Bronchial epithelial cell (primary cell): ENCODE measurements around the gene OR6J1. TPM values are rescaled to one million over a fixed set of nuclear protein-coding genes. Genes with fewer than 3 reads are reported as not detected.
A peak's percentile ranks its signal among the peaks of the same experiment; 100 is the strongest.

ENCODE experiments used
- DNase-seq: peaks from one replicate; pipeline ENCODE4 v3.0.0-alpha.2; 2010; ENCODE audit warnings: low read depth
- FAIRE-seq: peaks from 2 replicates; lab custom pipeline; 2011; peaks lifted over from hg19 to GRCh38; lab: Jason Lieb, UNC
- H3K27me3 ChIP-seq: 2 replicates; pipeline ENCODE4 v1.5.1; 2011; ENCODE audit warnings: low read length; ENCODE audit not compliant: control insufficient read depth, insufficient read depth
- H3K36me3 ChIP-seq: 2 replicates; pipeline ENCODE4 v1.5.1; 2011; ENCODE audit warnings: low read length; ENCODE audit not compliant: control insufficient read depth, insufficient read depth
- H3K4me3 ChIP-seq: 2 replicates; pipeline ENCODE4 v1.5.1; 2011; ENCODE audit warnings: mild to moderate bottlenecking, low read depth, low read length, control low read depth
- total RNA-seq: library from RNA; depleted of rRNA; stranded (reverse); fragments of >200 nt; gene quantifications from 2 replicates; pipeline ENCODE4 v1.2.1, GENCODE V29; 2014
- TF ChIP-seq, protein P1 (sequence below): IDR thresholded peaks from 2 replicates; pipeline ENCODE4 v1.5.1; 2011; ENCODE audit warnings: mild to moderate bottlenecking, moderate library complexity, low read length, control low read depth, inconsistent platforms; ENCODE audit not compliant: insufficient read depth, severe bottlenecking

The OR6J1 gene
- total RNA-seq, 1 donor from 2014 or later: not detected

DNA sequence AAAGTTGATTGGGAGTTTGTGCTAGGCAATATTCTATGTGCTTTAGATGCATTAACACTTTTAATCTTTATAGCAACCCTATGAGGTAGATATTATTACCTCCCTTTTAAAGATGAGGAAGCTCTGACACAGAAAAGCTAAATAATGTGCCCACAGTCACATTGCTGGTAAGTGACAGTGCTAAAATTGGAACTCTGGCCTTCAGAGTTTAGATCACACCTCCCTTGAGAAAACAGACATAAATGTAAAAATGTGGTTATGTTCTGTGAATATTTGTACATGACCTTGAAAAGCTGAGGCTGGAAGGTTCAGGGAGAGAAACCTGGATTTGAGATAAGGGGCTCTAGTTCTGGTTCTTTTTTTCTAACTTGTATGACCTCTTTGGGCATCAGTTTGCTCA, 44.1 kb downstream of the OR6J1 start:
- TF ChIP-seq, protein P1, sequence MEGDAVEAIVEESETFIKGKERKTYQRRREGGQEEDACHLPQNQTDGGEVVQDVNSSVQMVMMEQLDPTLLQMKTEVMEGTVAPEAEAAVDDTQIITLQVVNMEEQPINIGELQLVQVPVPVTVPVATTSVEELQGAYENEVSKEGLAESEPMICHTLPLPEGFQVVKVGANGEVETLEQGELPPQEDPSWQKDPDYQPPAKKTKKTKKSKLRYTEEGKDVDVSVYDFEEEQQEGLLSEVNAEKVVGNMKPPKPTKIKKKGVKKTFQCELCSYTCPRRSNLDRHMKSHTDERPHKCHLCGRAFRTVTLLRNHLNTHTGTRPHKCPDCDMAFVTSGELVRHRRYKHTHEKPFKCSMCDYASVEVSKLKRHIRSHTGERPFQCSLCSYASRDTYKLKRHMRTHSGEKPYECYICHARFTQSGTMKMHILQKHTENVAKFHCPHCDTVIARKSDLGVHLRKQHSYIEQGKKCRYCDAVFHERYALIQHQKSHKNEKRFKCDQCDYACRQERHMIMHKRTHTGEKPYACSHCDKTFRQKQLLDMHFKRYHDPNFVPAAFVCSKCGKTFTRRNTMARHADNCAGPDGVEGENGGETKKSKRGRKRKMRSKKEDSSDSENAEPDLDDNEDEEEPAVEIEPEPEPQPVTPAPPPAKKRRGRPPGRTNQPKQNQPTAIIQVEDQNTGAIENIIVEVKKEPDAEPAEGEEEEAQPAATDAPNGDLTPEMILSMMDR: no peak
- H3K4me3 ChIP-seq: no peak overlapping the region
- H3K27me3 ChIP-seq: no peaks in the 10 kb centered on the region
- no peak for FAIRE-seq
- no peak for DNase-seq
- peaks cover 18% of the 10 kb centered on the region for H3K36me3 ChIP-seq

DNA sequence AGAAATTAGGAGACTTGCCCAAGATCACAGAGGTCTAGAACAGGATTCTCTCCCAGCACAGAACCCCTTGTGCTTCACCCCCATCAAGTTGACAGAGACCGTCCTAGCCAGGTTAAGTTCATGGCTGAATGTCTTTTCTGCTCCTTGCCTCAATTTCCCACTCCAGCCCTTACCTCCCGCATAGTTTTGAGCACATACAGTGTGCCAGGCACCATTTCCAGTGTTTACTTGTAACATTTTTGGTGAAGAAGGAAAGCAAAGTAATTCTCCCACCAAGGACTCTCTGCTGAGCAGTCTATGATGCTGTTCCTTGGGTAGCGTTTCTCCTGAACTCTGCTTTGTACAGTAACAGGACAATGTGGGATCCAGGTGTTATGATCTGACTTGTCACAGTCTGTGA, 44.8 kb downstream of the OR6J1 start:
- TF ChIP-seq, protein P1: no peak
- Histone ChIP-seq H3K27me3 (no peaks in the 10 kb centered on the region), H3K36me3 (peaks cover 16% of the 10 kb centered on the region), H3K4me3 (peak overlapping the region; percentile 68)
- no peak for DNase-seq
- no peak for FAIRE-seq

DNA sequence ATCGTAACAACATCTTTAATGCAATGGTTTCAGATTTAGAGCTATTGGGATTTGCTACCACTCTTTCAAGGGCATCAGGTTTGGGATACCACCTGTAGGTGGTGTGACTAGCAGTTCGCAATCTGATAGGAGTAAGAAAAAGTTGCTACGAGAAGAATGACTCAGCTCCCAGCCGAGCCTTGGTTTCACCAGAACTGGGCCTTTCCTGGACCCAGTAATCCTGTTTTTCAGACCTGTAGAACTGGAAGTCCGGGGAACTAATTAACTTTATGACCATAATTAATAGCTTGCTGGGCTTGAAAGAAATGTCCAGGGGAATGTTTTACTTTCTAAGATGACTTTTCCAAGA, 45.3 kb downstream of the OR6J1 start:
- peak overlapping the region; percentile 68 for H3K4me3 ChIP-seq
- DNase-seq (peak; percentile 86), FAIRE-seq (no peak)
- peaks cover 15% of the 10 kb centered on the region for H3K36me3 ChIP-seq
- H3K27me3 ChIP-seq: no peaks in the 10 kb centered on the region
- TF ChIP-seq, protein P1: peak; percentile 41

DNA sequence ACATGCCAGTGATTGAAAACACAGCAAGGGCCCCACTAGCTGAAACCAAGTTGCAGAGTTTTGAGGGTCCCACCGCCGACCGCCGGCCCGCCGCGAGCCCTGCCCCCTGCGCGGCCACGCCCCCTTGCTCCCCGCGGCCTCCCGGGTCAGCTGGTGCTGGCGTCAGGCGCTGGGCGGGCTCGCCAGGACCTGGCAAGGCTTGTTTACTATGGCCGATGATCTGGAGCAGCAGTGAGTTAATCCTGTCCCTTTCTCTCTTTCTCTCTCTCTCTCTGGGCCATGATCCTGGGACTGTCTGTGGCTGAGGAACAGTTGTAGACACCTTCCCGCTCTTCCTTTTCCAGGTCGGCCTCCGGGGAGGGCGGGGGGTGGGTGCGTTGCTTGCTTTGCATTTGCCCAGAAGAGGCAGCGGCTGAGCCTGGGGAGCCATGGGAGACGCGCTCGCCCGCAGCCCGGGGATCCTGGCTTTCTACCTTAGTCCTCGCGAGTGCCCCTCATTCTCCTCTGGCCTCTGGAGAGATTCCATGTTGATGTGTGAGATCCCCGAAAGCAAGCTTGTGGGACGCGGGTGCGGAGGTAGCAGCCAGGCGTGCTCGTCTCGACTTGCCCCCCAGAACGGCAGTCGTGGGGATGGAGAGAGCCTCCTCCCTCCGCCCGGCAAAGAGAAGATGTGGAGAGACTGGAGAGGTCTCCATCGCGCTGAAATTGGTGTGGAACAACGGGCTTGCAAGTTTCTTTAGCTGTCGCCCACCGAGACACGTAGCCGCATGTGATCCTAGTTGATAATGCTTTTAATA, 45.9 kb downstream of the OR6J1 start, which contains the start of gene ABHD4:
TSS of gene ABHD4 (plus strand) at position 202 of the 797 bp plus-strand sequence. CDS start at position 209, 7 bp downstream.
- DNase-seq (peak; percentile 55), FAIRE-seq (no peak)
- Histone ChIP-seq H3K4me3 (peak within 1 kb of the TSS; percentile 68), H3K27me3 (no peaks in the 10 kb centered on the region), H3K36me3 (peaks cover 10% of the 10 kb centered on the region)
- TF ChIP-seq, protein P1: no peak

DNA sequence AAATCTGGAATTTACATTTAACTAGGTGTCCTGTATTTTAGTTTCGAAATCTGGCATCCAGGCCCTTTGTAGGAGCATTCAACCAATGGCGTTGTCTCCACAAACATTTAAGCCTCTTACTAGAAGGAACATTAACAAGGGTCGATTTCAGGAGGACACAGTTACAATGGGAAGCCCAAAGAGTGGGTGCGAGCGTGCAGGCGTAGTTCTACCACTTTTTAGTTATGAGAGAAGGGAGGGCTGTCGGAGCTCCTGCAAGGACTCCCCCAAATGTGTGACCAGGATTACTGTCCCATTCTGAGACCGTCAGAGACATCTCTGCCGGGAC, 46.4 kb downstream of the OR6J1 start:
- no peaks in the 10 kb centered on the region for H3K27me3 ChIP-seq
- peak overlapping the region; percentile 68 for H3K4me3 ChIP-seq
- H3K36me3 ChIP-seq: peaks cover 8% of the 10 kb centered on the region
- FAIRE-seq: no peak
- TF ChIP-seq, protein P1: no peak
- no peak for DNase-seq
